Stimulated activated CD8-positive, alpha-beta memory T cell treated with anti-CD3 and anti-CD28 coated beads, Interleukin-12 subunit alpha, Interleukin-12 subunit beta, amount 100 ng/mL, for 1 hour (primary cell): ENCODE measurements around the gene IGSF11.
"Not testable (repeated sequence)": the region's sequence is repeated elsewhere in the genome, so short reads cannot be mapped to it uniquely, and the experiment has no call there.

Experiments
- DNase-seq: peaks from one replicate; pipeline ENCODE4 v3.0.0-alpha.2; 2020; ENCODE audit warnings: low read depth

The IGSF11 gene, protein sequence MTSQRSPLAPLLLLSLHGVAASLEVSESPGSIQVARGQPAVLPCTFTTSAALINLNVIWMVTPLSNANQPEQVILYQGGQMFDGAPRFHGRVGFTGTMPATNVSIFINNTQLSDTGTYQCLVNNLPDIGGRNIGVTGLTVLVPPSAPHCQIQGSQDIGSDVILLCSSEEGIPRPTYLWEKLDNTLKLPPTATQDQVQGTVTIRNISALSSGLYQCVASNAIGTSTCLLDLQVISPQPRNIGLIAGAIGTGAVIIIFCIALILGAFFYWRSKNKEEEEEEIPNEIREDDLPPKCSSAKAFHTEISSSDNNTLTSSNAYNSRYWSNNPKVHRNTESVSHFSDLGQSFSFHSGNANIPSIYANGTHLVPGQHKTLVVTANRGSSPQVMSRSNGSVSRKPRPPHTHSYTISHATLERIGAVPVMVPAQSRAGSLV

DNA sequence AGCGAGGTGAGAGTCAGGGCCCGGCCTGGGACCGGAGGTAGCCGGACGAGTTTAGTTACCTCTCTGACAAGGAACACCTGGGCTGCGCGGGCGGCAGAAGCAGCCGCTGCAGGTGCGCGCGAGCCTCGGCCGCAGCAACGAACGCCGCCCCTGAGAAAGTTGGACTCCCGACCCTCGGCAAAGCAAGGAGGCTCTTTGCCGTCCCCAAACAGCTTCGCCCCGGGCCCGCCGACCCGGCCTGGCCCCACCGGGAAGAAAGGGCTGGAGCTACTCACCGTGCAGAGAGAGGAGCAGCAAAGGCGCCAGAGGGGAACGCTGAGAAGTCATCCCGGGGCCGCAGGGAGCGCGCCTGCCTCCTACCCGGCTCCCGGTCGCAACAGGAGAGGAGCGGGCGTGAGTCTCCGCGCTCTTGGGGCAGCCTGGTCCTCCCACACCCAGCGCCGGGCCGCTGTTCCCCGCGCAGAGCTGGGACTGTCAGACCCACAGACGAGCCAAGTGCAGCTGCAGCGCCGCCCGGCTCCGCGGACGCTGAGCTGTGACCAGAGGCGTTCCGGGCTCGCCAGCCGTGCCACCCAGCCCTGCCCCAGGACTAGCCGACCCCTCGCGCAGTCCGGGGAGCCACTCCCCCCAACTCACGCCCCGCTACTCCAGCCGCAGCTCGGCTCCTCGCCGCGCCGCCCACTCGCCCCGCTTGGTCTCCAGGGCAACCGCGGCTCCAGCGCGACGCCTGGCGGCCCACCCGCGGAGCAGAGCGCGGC is at the start of gene IGSF11:
TSS of gene IGSF11 (minus strand) at position 591 of the 758 bp plus-strand sequence. CDS start at position 327, 264 bp downstream.
- DNase-seq = peak; percentile 25

DNA sequence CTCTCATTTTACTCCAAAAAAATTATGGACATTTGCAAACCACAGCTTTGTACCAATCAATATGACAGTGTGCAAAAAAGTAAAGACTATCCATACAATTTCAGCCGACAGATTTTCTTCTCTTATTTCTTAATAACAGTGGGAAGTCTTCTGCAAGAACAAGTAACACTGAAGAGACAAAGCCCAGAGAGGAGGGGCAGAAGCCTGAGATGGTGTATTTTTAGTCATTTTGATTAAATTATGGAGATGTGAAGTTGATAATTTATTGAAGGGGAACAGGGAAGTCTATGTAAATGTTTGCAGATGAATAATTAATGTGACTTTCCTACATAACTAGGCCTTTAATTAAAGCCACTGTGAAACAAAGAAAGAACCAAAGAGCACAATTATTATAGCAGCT is 45.7 kb upstream of the IGSF11 start:
- no peak for DNase-seq

DNA sequence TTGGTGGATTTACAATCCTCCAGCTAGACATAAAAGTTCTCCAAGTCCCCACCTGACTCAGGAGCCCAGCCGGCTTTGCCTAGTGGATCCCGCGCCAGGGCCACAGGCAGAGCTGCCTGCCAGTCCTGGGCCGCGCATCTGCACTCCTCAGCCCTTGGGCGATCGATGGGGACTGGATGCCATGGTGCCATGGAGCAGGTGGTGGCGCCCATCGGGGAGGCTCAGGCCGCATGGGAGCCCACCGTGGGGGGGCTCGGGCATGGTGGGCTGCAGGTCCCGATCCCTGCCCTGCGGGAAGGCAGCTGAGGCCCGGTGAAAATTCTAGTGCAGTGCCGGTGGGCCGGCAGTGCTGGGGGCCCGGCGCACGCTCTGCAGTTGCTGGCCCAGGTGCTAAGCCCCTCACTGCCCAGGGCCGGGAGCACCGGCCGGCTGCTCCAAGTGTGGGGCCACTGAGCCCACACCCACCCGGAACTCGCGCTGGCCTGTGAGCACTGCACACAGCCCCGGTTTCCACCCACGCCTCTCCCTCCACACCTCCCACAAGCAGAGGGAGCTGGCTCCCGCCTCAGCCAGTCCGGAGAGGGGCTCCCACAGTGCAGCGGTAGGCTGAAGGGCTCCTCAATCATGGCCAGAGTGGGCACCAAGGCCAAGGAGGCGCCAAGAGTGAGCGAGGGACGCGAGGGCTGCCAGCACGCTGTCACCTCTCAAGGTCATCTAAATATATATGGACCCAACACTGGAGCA is 38.8 kb upstream of the IGSF11 start:
- no peak for DNase-seq

DNA sequence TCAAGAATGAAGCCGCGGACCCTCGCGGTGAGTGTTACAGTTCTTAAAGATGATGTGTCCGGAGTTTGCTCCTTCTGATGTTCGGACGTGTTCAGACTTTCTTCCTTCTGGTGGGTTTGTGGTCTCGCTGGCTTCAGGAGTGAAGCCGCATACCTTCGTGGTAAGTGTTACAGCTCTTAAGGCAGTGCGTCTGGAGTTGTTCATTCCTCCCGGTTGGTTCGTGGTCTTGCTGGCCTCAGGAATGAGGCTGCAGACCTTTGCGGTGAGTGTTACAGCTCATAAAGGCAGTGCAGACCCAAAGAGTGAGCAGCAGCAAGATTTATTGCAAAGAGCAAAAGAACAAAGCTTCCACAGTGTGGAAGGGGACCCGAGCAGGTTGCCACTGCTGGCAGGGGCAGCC is 37.8 kb upstream of the IGSF11 start:
- not testable (repeated sequence) for DNase-seq

DNA sequence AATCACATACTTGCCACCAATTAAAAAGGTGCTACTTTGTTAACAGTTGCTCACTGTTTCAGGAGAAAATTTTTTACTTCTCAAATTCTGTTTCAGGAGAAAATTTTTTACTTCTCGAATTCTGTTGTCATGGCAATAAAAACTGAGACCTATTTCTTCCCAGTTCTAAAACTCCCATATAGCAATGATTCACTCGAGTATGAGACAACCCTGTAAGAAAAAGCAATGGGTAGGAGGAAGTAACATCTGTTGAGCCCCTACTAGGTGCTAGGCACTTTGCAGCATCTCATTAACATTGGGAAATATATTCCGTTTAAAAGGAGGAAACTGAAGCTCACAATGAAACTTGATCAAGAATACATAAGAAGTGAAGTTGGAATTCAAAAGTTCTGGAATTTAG is 35.1 kb upstream of the IGSF11 start:
- DNase-seq = no peak

DNA sequence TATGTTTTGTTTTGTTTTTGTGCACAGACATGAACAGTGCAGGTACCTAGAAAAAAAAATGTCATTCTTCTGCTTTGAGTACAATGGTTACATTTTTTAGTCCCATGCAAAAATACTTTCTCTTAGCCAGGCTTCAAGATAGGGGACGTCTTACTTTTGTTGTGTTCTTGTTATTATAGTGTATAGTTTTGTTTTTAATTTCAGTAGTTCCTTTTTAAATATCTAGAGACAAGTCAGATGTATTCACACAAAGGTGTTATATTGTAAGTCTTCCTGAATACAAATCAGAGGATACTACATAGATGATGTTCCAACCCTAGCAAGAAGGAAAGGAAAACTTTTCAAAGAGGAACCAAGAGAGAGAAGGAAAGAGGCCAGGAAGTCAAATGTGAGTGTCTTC is 28.8 kb upstream of the IGSF11 start:
- no peak for DNase-seq

DNA sequence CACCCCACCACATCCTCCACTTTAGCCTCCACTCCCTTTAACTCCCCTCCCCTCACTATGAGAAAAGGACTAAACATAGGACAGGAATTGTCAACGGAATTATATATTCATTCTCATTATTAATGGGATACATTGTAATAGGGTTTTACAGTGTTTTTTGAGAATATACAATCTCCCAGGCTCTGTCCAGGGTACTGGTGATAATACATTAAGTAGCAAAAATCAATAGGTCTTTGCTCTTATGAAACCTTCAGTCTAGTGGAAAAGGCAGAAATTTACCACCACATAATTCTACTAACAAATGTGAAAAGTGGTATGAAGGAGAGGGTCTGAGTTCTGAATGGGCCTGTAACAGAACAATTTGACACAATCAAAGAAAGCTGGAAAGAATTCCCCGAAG is 28.2 kb upstream of the IGSF11 start:
- no peak for DNase-seq

DNA sequence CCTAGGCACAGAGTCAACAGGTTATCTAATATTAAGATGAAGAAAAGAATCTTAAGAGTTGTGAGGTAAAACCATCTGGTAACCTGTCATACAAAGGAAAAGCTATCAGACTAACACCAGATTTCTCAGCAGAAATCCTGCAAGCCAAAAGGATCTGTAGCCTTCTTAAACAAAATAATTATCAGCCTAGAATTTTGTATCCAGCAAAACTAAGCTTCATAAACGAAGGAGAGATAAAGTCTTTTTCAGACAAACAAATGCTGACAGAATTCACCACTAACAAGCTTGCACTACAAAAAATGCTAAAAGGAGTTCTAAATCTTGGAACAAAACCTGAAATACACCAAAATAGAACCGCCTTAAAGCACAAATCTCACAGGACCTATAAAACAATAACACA is 9.9 kb upstream of the IGSF11 start:
- DNase-seq = no peak

DNA sequence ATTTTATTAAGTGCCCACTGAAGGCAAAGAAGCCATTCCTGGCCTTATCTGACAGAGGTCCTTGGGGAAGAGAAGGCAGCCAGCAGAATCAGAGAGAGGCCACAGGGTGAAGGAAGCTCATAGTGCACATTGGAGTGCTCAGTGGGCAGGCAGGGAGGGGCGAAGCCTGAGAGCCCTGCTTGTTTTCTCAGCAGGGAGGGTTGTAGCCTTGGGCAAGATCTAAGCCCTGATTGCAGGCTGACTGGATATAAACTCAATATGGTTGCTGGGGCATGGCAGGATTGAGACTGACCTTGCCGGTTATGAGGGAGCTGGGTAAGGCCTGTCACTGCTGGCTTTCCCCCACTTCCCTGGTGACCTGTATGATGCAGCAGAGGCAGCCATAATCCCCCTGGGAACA is 7.5 kb upstream of the IGSF11 start:
- no peak for DNase-seq

DNA sequence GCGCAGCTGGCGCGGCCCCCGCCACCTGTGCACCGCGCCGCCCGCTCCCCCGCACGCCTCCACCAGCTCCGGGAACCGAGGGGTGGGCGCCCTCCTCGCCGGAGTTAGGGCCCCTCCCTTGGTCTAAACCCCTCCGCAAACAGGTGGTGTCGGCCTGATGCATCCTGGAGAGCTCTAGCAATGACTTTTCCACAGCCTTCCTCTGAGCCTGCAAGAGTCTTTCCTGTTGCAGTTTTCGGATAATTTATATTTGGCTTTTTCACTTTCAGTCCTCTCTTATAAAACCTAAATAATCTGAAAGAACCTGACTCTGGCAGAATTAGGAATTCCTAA is 334 bp upstream of the IGSF11 start:
- DNase-seq = no peak

DNA sequence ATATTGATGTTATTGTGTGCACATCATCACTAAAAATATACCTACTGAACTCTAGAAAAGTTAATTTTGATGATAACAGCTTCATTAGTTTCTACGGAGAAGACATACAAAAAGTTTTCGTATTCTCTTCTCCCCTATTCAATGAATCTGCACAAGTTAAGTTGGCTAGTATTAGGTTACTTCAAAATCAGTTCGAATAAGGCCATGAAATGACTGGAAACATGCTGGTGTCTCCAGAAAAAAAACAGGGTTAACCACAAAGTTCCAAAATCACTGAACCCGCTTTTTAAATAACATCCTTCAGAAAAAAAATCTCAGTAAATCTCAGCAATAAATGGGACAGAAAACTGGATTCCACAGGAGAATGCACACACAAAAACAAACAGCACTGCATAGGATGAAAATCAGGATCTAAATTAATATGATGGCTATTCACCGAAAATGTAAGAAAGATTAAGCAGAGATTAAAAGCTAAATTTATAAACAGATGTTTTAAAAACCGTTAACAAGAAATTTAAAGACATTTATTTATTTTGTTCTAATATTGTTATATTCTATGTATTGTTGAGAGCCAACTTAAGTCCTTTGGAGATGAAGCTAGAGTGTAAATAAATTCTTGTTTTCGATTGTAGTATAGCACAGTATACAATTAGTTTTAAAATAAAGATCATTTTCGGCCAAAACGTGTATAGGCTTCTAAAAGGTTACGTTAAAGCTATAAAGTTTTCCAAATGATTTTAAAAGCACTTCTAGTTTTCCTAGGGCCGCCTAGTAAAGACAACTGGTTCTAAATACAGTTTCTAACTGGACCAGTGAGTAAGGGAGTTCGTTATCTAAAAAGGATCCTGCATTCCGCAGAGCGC is 1.0 kb downstream of the IGSF11 start:
- DNase-seq = no peak

DNA sequence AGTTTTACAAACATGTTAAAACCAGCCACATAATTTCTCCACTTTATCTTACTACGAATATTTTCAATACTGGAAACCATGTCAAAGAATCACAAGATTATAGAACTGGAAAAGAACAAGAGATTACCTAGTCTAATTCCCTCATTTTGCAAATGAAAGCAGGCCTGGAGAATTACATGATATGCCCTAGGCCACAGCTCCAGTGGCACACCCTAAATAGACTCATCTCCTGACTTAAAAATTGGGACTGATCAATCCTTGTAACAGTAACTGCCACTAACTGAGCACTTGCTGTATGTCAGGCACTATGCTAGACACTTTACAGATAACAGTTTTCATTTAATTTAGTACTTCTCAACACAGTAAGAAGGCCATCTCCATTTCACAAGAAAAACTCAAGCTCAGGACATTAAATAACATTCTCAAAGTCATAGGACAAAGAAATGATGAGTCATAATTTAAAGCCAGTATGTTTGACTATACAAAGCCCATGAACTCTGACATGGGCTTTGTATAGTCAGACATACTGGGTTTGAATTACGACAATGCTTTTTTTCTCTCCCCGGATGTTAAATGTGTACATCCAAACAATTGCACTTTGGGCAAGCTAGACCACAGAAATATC is 9.4 kb downstream of the IGSF11 start:
- no peak for DNase-seq

DNA sequence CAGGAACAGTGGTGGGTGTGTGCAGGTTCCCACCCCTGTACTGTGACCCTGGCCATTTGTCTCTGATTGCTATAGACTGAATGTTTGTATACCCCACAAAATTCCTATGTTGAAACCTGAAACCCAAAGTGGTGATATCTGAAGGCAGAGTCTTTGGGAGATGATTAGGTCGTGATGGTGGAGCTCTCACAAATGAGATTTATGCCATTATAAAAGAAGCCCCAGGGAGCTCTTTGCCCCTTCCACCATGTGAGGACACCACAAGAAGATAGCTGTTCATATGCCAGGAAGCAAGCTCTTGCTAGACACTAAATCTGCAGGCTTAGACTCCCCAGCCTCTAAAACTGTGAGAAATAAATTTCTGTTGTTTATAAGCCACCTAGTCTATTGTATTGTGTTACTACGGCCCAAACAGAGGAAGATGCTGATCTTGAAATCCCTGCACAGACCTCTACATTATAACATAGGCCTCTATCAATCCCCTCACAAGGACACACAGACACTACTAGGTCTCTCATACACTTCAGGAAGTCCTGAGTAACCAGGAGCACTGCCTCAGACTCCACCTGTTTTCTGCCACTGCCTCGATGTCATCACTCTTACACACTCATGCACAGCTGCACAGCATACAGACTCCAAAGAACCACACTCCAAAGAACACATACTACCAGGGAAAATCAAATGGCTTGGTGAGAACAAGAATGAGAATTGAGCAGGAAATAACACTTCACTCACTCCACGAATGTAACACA is 14.7 kb downstream of the IGSF11 start:
- DNase-seq = no peak

DNA sequence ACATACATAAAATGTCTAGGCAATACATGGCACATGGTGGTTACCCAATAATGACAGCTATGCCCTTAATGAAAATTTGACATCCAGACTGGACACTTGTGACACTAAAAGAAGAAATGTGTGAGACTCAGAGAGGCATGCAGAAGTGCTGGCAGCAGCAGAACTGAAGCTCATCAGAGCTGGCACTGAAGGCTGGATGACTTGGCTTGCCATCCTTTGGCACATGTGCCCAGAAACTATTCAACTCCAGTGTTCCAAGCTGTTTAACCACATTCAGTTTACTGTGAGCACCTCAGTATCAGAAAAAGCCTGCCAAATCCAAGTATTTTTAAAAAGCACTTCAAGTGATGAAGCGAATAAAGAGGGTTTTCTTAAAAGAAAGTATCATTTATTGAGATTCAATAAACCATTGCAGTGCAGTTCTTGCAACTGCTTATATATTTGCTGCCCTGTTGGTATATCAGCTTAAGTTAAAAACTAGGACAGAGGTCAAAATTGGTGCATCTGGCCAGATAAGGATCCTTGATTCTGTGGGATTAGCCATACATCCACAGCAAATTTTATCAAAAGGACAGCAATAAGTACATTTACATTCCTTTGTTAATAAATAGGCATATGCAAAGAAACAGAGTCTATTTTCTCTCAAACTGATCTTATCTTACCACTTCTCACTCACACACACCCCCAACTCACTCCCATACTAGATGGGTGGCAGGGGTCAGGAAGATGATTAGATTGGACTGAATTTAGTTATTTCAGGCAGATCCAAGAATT is 15.8 kb downstream of the IGSF11 start:
- DNase-seq = no peak

DNA sequence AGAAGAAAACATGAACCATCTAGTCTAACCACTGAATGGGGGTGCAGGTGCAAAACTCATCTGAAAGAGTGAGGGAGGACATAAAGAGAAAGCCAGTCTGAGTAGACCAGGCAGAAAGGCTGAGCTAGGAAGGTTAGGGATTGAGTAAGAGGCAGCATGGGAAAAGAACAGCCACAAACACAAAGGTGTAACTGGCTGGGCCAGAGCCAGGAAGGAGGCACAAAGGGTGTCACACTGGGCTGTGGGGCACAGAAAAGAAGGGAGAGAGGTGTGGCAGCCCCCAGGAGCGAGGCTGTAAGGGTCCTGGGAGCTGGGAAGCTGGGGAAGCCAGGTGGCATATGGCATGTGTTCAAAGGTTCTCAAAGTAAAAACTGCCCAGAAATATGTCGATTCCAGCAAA is 18.7 kb downstream of the IGSF11 start:
- no peak for DNase-seq

DNA sequence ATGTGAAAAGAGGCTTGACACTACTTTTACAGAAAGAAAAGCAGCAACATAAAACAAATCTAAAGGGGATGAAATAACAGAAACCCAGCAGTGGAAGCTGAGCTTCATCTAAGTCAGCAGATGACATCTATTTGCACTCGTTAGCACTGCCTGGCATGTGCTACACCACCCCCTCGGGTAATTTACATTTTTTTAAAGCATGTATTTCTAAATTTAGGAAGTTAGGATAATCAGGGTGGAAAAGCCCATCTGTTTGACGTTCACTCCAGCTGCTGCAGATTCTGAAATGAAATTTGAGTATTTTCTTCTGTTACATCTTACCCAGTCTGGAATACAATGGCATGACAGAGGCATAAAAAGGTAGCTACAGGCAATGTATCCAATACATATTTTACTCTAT is 20.7 kb downstream of the IGSF11 start:
- DNase-seq = no peak

DNA sequence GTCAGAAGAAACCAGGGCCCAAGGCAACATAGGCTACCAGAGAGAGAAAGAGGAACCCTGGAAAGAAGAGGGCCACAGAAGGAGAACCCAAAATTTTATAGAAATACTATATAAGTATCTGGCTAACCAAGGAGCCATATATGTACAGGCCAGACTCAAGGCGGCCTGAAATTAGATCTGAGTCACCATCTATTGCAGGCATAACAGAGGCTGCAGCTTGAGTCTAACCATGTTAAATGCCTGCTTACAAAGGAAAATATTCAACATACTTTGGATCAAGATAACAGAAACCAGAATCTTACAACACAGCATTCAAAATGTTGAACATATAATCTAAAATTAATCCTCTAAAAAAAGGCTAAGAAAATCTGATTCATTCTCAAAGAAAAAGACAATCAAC is 23.1 kb downstream of the IGSF11 start:
- DNase-seq = no peak

DNA sequence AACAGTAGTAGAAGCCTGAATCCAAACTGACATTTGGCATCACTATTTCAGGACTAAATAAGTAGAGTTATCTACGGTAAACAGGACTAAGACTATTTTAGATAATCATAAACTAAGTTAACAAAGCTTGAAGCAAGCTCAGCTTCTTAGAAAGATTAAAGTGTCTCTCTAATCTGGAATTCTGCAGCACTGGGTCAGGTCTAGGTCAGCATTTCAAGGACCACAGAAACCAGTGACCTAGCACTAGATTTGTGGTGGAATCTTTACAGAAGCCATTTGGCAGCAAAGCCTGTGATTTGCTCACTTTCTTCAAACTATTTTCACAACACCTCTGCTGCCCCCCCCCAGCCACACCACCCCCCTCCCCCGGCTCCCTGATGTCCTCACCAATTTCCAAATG is 37.5 kb downstream of the IGSF11 start:
- DNase-seq = no peak

DNA sequence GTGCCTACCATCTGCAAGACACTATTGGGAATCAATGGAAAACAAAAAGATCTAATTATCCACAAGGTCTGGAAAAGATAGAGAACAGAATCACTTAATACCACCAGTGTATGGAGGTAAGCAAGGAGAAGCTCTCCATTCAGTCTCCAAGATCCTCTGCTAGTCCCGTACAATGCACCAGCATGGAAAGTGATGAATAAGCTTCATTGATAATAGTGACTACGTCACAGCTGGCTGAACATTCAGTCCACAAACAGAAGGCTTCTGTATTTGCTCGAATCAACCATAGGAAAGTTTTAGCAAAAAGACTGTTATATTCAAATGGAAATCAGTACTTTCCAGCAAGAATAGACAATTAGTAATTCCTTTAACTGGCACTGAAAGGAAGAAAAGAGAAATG is 42.9 kb downstream of the IGSF11 start:
- no peak for DNase-seq
